Spinal cord (tissue), 10 donors: ENCODE results near the gene PRIMA1. TPM values are rescaled to one million over a fixed set of nuclear protein-coding genes. Genes with fewer than 3 reads are reported as not detected.
"Not testable (repeated sequence)": the region's sequence is repeated elsewhere in the genome, so short reads cannot be mapped to it uniquely, and the experiment has no call there.

Experiments
- DNase-seq, 6 donors: peaks; one replicate each; pipeline versions ENCODE4 v3.0.0 to v3.0.0-alpha.2; 2013 to 2015; ENCODE audit warnings: low spot score in 6 of 6, low read depth in 4 of 6
- H3K27ac ChIP-seq: one replicate; pipeline ENCODE4 v1.5.1; 2013; ENCODE audit warnings: low read depth, low read length, control low read depth
- H3K27me3 ChIP-seq: one replicate; pipeline ENCODE4 v1.6.1; 2013; ENCODE audit warnings: low read length; ENCODE audit not compliant: control insufficient read depth, insufficient read depth
- H3K36me3 ChIP-seq: one replicate; pipeline ENCODE4 v1.6.1; 2013; ENCODE audit warnings: low read length; ENCODE audit not compliant: control insufficient read depth, insufficient read depth
- H3K4me1 ChIP-seq: one replicate; pipeline ENCODE4 v1.6.1; 2013; ENCODE audit warnings: low read length; ENCODE audit not compliant: control insufficient read depth, insufficient read depth
- H3K4me3 ChIP-seq: one replicate; pipeline ENCODE4 v1.5.1; 2013; ENCODE audit warnings: low read depth, low read length, control low read depth
- H3K9me3 ChIP-seq: one replicate; pipeline ENCODE4 v1.6.1; 2013; ENCODE audit warnings: low read length; ENCODE audit not compliant: control insufficient read depth, insufficient read depth
- WGBS: methylation state at CpG from one replicate; pipeline ENCODE4 v1.1.5; 2013; ENCODE audit warnings: missing lambda C conversion rate; ENCODE audit not compliant: insufficient coverage; 5-methylcytosine and 5-hydroxymethylcytosine counted together
- polyA plus RNA-seq, 2 donors: library from polyadenylated mRNA; unstranded; fragments of 120-200 nt; gene quantifications; one replicate each; pipeline ENCODE4 v1.2.1, GENCODE V29; 2013; ENCODE audit not compliant: insufficient read length in 2 of 2
- total RNA-seq, 2 donors: library from RNA; depleted of rRNA in 1 of 2; stranded (reverse); fragments of 120-200 nt in 1 of 2; fragments of >200 nt in 1 of 2; gene quantifications; one replicate each; pipeline versions ENCODE4 v1.2.3 to v1.2.4, GENCODE V29; 2013 to 2014
- donor health status: healthy.

PRIMA1 gene
- total and polyA plus RNA-seq, 4 donors, result 4.5 to 27.8 (median 12.0) TPM

GRCh38 chr14:93821051-93821450 is 32.8 kb upstream of the PRIMA1 start:
- 64% methylated on average over 3 of the region's 6 CpGs for WGBS

GRCh38 chr14:93818857-93819256 is 30.6 kb upstream of the PRIMA1 start:
- Histone ChIP-seq H3K36me3 (no peaks in the 10 kb centered on the region), H3K4me3 (no peak overlapping the region), H3K27me3 (no peaks in the 10 kb centered on the region), H3K9me3 (peaks cover 7% of the 10 kb centered on the region), H3K4me1 (no peaks in the 10 kb centered on the region), H3K27ac (no peak overlapping the region)
- no peak for DNase-seq
- WGBS, result 84% methylated on average over 10 of the region's 10 CpGs

More at GRCh38 chr14:93821051-93821450, 32.8 kb upstream of the PRIMA1 start:
- DNase-seq, result peak in 1 of 6 donors; percentile 60
- H3K4me1 ChIP-seq, result no peaks in the 10 kb centered on the region
- no peaks in the 10 kb centered on the region for H3K27me3 ChIP-seq
- no peaks in the 10 kb centered on the region for H3K9me3 ChIP-seq
- H3K36me3 ChIP-seq, result no peaks in the 10 kb centered on the region
- no peak overlapping the region for H3K4me3 ChIP-seq
- H3K27ac ChIP-seq, result no peak overlapping the region

GRCh38 chr14:93811676-93812075 is 23.4 kb upstream of the PRIMA1 start:
- no peak for DNase-seq
- Histone ChIP-seq H3K4me3 (no peak overlapping the region), H3K27ac (no peak overlapping the region), H3K36me3 (no peaks in the 10 kb centered on the region), H3K27me3 (no peaks in the 10 kb centered on the region), H3K9me3 (peaks cover 7% of the 10 kb centered on the region), H3K4me1 (no peaks in the 10 kb centered on the region)
- 81% methylated on average over 6 of the region's 8 CpGs for WGBS

GRCh38 chr14:93811020-93811419 is 22.7 kb upstream of the PRIMA1 start:
- no peak overlapping the region for H3K4me3 ChIP-seq
- WGBS, result no CpG with 5 or more reads among the region's 1 CpG
- H3K27ac ChIP-seq, result no peak overlapping the region
- no peaks in the 10 kb centered on the region for H3K36me3 ChIP-seq
- H3K9me3 ChIP-seq, result peaks cover 7% of the 10 kb centered on the region
- no peaks in the 10 kb centered on the region for H3K4me1 ChIP-seq
- DNase-seq, result no peak
- H3K27me3 ChIP-seq, result no peaks in the 10 kb centered on the region

- H3K27ac ChIP-seq, H3K27me3 ChIP-seq, DNase-seq, H3K4me1 ChIP-seq, H3K4me3 ChIP-seq, H3K9me3 ChIP-seq, H3K36me3 ChIP-seq: not testable (repeated sequence)
- WGBS, result 60% methylated on average over 1 of the region's 6 CpGs
Measured at GRCh38 chr14:93809491-93810420, 21.5 kb upstream of the PRIMA1 start.

- Histone ChIP-seq H3K36me3 (no peaks in the 10 kb centered on the region), H3K27ac (no peak overlapping the region), H3K4me1 (no peaks in the 10 kb centered on the region), H3K9me3 (no peaks in the 10 kb centered on the region), H3K4me3 (no peak overlapping the region), H3K27me3 (no peaks in the 10 kb centered on the region)
- WGBS, result 58% methylated on average over 7 of the region's 9 CpGs
- DNase-seq, result no peak
Measured at GRCh38 chr14:93804654-93805053, 16.4 kb upstream of the PRIMA1 start.

GRCh38 chr14:93803408-93804318 is 15.4 kb upstream of the PRIMA1 start:
- WGBS, result 83% methylated on average over 1 of the region's 15 CpGs
- H3K9me3 ChIP-seq, result no peaks in the 10 kb centered on the region
- H3K4me1 ChIP-seq, result no peaks in the 10 kb centered on the region
- DNase-seq, result peak in 1 of 6 donors; percentile 90
- no peaks in the 10 kb centered on the region for H3K27me3 ChIP-seq
- no peak overlapping the region for H3K27ac ChIP-seq
- H3K36me3 ChIP-seq, result no peaks in the 10 kb centered on the region
- no peak overlapping the region for H3K4me3 ChIP-seq

- H3K4me1 ChIP-seq, result no peaks in the 10 kb centered on the region
- H3K4me3 ChIP-seq, result no peak overlapping the region
- 70% methylated on average over 6 of the region's 8 CpGs for WGBS
- H3K27me3 ChIP-seq, result no peaks in the 10 kb centered on the region
- no peaks in the 10 kb centered on the region for H3K36me3 ChIP-seq
- peak in 2 of 6 donors; percentile 30 to 55 for DNase-seq
- H3K27ac ChIP-seq, result no peak overlapping the region
- H3K9me3 ChIP-seq, result no peaks in the 10 kb centered on the region
Measured at GRCh38 chr14:93799989-93800921, 12.0 kb upstream of the PRIMA1 start.

GRCh38 chr14:93799617-93799988 is 11.3 kb upstream of the PRIMA1 start:
- WGBS, result 100% methylated on average over 2 of the region's 4 CpGs
- Histone ChIP-seq H3K4me1 (no peaks in the 10 kb centered on the region), H3K36me3 (no peaks in the 10 kb centered on the region), H3K27me3 (no peaks in the 10 kb centered on the region), H3K4me3 (no peak overlapping the region), H3K9me3 (no peaks in the 10 kb centered on the region), H3K27ac (no peak overlapping the region)
- no peak for DNase-seq
